Measurements from ENCODE around the gene LMF2.

The LMF2 gene

DNA sequence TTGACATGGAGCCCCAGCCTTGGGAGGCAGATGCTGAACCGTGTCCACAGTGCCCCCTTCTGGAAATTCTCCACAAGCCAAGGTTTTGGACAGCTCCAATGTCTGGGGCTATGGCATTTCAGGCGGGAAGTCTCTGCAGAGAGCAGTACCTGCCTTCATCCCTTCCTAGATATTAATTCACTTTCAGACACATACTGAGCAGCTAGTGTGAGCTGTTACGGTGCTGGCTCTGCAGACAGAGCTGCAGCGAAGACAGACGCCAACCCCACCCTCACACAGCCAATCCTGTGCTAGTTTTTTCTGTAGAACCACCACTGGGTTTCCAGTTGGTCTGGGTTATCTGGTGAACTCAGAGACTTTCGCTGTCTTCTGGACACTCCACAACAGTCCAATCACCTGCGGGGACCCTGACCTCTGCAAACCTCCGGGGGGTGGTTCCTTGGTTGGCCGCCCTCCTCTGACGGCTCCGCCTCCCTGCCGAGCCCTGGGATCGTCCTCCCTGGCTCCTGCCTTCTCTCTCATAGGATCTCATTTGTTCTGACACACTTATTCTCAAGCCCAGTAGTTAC is 9.1 kb downstream of the LMF2 start (continued):
- peak; percentile 86 for TF ChIP-seq ZBTB17 (tag by site-specific recombination; IDR thresholded peaks at IDR 0.05)
- TF ChIP-seq, protein P1, sequence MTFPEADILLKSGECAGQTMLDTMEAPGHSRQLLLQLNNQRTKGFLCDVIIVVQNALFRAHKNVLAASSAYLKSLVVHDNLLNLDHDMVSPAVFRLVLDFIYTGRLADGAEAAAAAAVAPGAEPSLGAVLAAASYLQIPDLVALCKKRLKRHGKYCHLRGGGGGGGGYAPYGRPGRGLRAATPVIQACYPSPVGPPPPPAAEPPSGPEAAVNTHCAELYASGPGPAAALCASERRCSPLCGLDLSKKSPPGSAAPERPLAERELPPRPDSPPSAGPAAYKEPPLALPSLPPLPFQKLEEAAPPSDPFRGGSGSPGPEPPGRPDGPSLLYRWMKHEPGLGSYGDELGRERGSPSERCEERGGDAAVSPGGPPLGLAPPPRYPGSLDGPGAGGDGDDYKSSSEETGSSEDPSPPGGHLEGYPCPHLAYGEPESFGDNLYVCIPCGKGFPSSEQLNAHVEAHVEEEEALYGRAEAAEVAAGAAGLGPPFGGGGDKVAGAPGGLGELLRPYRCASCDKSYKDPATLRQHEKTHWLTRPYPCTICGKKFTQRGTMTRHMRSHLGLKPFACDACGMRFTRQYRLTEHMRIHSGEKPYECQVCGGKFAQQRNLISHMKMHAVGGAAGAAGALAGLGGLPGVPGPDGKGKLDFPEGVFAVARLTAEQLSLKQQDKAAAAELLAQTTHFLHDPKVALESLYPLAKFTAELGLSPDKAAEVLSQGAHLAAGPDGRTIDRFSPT (tag by site-specific recombination; IDR thresholded peaks at IDR 0.05), result no peak
- TF ChIP-seq SP3 (tag by site-specific recombination; IDR thresholded peaks at IDR 0.05), result peak; percentile 63
- TF ChIP-seq ZNF768 (tag by site-specific recombination; IDR thresholded peaks at IDR 0.05), result no peak
- TF ChIP-seq ZXDB (tag by site-specific recombination; IDR thresholded peaks at IDR 0.05), result 0 out of 2 replicates have a peak, but pooled peaks have one; percentile 28
- TF ChIP-seq, protein P2, sequence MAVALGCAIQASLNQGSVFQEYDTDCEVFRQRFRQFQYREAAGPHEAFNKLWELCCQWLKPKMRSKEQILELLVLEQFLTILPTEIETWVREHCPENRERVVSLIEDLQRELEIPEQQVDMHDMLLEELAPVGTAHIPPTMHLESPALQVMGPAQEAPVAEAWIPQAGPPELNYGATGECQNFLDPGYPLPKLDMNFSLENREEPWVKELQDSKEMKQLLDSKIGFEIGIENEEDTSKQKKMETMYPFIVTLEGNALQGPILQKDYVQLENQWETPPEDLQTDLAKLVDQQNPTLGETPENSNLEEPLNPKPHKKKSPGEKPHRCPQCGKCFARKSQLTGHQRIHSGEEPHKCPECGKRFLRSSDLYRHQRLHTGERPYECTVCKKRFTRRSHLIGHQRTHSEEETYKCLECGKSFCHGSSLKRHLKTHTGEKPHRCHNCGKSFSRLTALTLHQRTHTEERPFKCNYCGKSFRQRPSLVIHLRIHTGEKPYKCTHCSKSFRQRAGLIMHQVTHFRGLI (tag by site-specific recombination; IDR thresholded peaks at IDR 0.05), result peak; percentile 84
- TF ChIP-seq ZNF324 (tag by site-specific recombination; IDR thresholded peaks at IDR 0.05), result no peak
- TF ChIP-seq, protein P3, sequence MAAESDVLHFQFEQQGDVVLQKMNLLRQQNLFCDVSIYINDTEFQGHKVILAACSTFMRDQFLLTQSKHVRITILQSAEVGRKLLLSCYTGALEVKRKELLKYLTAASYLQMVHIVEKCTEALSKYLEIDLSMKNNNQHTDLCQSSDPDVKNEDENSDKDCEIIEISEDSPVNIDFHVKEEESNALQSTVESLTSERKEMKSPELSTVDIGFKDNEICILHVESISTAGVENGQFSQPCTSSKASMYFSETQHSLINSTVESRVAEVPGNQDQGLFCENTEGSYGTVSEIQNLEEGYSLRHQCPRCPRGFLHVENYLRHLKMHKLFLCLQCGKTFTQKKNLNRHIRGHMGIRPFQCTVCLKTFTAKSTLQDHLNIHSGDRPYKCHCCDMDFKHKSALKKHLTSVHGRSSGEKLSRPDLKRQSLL (tag by site-specific recombination; IDR thresholded peaks at IDR 0.05), result peak; percentile 71; the same call in 1 of the 2 replicates
- TF ChIP-seq, protein P4, sequence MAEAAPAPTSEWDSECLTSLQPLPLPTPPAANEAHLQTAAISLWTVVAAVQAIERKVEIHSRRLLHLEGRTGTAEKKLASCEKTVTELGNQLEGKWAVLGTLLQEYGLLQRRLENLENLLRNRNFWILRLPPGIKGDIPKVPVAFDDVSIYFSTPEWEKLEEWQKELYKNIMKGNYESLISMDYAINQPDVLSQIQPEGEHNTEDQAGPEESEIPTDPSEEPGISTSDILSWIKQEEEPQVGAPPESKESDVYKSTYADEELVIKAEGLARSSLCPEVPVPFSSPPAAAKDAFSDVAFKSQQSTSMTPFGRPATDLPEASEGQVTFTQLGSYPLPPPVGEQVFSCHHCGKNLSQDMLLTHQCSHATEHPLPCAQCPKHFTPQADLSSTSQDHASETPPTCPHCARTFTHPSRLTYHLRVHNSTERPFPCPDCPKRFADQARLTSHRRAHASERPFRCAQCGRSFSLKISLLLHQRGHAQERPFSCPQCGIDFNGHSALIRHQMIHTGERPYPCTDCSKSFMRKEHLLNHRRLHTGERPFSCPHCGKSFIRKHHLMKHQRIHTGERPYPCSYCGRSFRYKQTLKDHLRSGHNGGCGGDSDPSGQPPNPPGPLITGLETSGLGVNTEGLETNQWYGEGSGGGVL (tag by site-specific recombination; IDR thresholded peaks at IDR 0.05), result no peak
- TF ChIP-seq ZNF19 (tag by site-specific recombination; IDR thresholded peaks at IDR 0.05; ENCODE audit: low read depth), result no peak
- no peak for TF ChIP-seq ZNF404 (tag by site-specific recombination; IDR thresholded peaks at IDR 0.05)
- TF ChIP-seq ZNF629 (tag by site-specific recombination; IDR thresholded peaks at IDR 0.05), result peak; percentile 36; the same call in 1 of the 2 replicates
- no peak for TF ChIP-seq ZNF549 (tag by site-specific recombination; IDR thresholded peaks at IDR 0.05)
- TF ChIP-seq, protein P5, sequence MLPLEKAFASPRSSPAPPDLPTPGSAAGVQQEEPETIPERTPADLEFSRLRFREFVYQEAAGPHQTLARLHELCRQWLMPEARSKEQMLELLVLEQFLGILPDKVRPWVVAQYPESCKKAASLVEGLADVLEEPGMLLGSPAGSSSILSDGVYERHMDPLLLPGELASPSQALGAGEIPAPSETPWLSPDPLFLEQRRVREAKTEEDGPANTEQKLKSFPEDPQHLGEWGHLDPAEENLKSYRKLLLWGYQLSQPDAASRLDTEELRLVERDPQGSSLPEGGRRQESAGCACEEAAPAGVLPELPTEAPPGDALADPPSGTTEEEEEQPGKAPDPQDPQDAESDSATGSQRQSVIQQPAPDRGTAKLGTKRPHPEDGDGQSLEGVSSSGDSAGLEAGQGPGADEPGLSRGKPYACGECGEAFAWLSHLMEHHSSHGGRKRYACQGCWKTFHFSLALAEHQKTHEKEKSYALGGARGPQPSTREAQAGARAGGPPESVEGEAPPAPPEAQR (tag by site-specific recombination; IDR thresholded peaks at IDR 0.05), result no peak
- TF ChIP-seq, protein P6, sequence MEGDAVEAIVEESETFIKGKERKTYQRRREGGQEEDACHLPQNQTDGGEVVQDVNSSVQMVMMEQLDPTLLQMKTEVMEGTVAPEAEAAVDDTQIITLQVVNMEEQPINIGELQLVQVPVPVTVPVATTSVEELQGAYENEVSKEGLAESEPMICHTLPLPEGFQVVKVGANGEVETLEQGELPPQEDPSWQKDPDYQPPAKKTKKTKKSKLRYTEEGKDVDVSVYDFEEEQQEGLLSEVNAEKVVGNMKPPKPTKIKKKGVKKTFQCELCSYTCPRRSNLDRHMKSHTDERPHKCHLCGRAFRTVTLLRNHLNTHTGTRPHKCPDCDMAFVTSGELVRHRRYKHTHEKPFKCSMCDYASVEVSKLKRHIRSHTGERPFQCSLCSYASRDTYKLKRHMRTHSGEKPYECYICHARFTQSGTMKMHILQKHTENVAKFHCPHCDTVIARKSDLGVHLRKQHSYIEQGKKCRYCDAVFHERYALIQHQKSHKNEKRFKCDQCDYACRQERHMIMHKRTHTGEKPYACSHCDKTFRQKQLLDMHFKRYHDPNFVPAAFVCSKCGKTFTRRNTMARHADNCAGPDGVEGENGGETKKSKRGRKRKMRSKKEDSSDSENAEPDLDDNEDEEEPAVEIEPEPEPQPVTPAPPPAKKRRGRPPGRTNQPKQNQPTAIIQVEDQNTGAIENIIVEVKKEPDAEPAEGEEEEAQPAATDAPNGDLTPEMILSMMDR (tag by site-specific recombination; IDR thresholded peaks at IDR 0.05), result peak; percentile 80
- TF ChIP-seq ZNF501 (tag by site-specific recombination; IDR thresholded peaks at IDR 0.05), result no peak
- peak; percentile 38; the same call in 1 of the 2 replicates for TF ChIP-seq PRDM1 (tag by site-specific recombination; IDR thresholded peaks at IDR 0.05)
- TF ChIP-seq ZNF24 (tag by site-specific recombination; IDR thresholded peaks at IDR 0.05), result 0 out of 2 replicates have a peak, but pooled peaks have one; percentile 48
- TF ChIP-seq SP7 (tag by site-specific recombination; IDR thresholded peaks at IDR 0.05), result peak; percentile 36; the same call in 1 of the 2 replicates
- TF ChIP-seq ZNF654 (tag by site-specific recombination; IDR thresholded peaks at IDR 0.05; ENCODE audit: low read depth), result peak; percentile 88
- peak; percentile 91 for TF ChIP-seq SP2 (tag by site-specific recombination; IDR thresholded peaks at IDR 0.05)
- TF ChIP-seq, protein P7, sequence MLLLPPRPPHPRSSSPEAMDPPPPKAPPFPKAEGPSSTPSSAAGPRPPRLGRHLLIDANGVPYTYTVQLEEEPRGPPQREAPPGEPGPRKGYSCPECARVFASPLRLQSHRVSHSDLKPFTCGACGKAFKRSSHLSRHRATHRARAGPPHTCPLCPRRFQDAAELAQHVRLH (tag by site-specific recombination; IDR thresholded peaks at IDR 0.05), result peak; percentile 18; the same call in 1 of the 2 replicates
- no peak for TF ChIP-seq ZNF248 (tag by site-specific recombination; IDR thresholded peaks at IDR 0.05)
- TF ChIP-seq ZNF600 (tag by site-specific recombination; IDR thresholded peaks at IDR 0.05), result peak; percentile 78
- no peak for TF ChIP-seq ZFP41 (tag by site-specific recombination; IDR thresholded peaks at IDR 0.05; ENCODE audit: borderline replicate concordance)
- peak; percentile 78 for TF ChIP-seq ZNF341 (tag by site-specific recombination; IDR thresholded peaks at IDR 0.05; ENCODE audit: low read depth)
